ENCODE data around the gene DNHD1. TPM values are rescaled to one million over a fixed set of nuclear protein-coding genes. Genes with fewer than 3 reads are reported as not detected.
A peak's percentile ranks its signal among the peaks of the same experiment; 100 is the strongest.

DNHD1 gene
- total and polyA plus RNA-seq, 9 of the 15 experiments (the other 6 are each of a cell fraction or from before 2014, with no cell fraction given): 0.82 to 9.7 (median 3.8) TPM

DNA sequence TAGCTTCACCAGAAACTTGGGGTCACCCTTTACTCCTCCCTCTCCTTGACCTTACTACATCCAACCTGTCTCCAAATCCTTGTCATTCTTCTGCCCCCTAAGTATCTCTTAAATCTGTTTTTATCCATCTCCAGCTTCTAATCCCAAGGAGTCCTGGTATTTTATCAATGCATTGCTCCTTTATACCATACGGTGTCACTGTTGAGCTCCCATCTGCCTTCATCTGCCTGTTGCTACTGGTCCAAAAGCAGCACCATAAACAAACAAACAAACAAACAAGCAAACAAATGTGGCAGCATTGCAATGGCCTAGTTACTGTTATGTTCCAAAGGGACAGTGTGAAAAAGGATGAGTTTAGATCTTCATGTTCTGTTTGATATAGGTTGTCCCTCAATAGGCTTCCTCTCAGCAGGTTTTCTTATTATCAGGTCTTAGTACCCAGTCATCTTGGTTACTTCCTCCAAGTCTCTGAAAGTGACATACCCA lies 34.2 kb downstream of the DNHD1 start (continued):
- TF ChIP-seq SRSF7 (optimal IDR thresholded peaks at IDR 0.05; ENCODE audit: low read depth, low read length): no peak
- no peak for TF ChIP-seq NUFIP1 (IDR thresholded peaks at IDR 0.05; ENCODE audit: partially characterized antibody)
- TF ChIP-seq, protein P1, sequence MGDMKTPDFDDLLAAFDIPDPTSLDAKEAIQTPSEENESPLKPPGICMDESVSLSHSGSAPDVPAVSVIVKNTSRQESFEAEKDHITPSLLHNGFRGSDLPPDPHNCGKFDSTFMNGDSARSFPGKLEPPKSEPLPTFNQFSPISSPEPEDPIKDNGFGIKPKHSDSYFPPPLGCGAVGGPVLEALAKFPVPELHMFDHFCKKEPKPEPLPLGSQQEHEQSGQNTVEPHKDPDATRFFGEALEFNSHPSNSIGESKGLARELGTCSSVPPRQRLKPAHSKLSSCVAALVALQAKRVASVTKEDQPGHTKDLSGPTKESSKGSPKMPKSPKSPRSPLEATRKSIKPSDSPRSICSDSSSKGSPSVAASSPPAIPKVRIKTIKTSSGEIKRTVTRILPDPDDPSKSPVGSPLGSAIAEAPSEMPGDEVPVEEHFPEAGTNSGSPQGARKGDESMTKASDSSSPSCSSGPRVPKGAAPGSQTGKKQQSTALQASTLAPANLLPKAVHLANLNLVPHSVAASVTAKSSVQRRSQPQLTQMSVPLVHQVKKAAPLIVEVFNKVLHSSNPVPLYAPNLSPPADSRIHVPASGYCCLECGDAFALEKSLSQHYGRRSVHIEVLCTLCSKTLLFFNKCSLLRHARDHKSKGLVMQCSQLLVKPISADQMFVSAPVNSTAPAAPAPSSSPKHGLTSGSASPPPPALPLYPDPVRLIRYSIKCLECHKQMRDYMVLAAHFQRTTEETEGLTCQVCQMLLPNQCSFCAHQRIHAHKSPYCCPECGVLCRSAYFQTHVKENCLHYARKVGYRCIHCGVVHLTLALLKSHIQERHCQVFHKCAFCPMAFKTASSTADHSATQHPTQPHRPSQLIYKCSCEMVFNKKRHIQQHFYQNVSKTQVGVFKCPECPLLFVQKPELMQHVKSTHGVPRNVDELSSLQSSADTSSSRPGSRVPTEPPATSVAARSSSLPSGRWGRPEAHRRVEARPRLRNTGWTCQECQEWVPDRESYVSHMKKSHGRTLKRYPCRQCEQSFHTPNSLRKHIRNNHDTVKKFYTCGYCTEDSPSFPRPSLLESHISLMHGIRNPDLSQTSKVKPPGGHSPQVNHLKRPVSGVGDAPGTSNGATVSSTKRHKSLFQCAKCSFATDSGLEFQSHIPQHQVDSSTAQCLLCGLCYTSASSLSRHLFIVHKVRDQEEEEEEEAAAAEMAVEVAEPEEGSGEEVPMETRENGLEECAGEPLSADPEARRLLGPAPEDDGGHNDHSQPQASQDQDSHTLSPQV (IDR thresholded peaks at IDR 0.05): no peak
- no peak for TF ChIP-seq ZMIZ1 (IDR thresholded peaks at IDR 0.05; ENCODE audit: low read depth in 2 of 2, low read length in 2 of 2)
- TF ChIP-seq SMARCA5 (IDR thresholded peaks at IDR 0.05): no peak
- TF ChIP-seq ZNF239 (CRISPR knock-in tag; IDR thresholded peaks at IDR 0.05): no peak
- no peak for TF ChIP-seq SETDB1 (IDR thresholded peaks at IDR 0.05; ENCODE audit: low read length)
- TF ChIP-seq POLR2G (IDR thresholded peaks at IDR 0.05; ENCODE audit: low read depth, low read length): no peak
- no peak for TF ChIP-seq ZNF586 (CRISPR knock-in tag; conservative IDR thresholded peaks at IDR 0.05)
- no peak for TF ChIP-seq RUNX1 (IDR thresholded peaks at IDR 0.05; ENCODE audit: low read depth)
- no peak for TF ChIP-seq IFI16 (CRISPR knock-in tag; IDR thresholded peaks at IDR 0.05)
- TF ChIP-seq BCLAF1 (IDR thresholded peaks at IDR 0.05; ENCODE audit: borderline replicate concordance in 1 of 2, control insufficient read depth in 1 of 2, low read depth in 2 of 2, low read length in 1 of 2): no peak
- no peak for TF ChIP-seq ZNF121 (CRISPR knock-in tag; conservative IDR thresholded peaks at IDR 0.05)
- peak; percentile 51; the same call in 1 of the 2 replicates for TF ChIP-seq DPF2 (IDR thresholded peaks at IDR 0.05)
- TF ChIP-seq FOXK1 (CRISPR knock-in tag; IDR thresholded peaks at IDR 0.05; ENCODE audit: borderline replicate concordance): no peak
- TF ChIP-seq ZNF134 (CRISPR knock-in tag; conservative IDR thresholded peaks at IDR 0.05): no peak
- TF ChIP-seq, protein P2, sequence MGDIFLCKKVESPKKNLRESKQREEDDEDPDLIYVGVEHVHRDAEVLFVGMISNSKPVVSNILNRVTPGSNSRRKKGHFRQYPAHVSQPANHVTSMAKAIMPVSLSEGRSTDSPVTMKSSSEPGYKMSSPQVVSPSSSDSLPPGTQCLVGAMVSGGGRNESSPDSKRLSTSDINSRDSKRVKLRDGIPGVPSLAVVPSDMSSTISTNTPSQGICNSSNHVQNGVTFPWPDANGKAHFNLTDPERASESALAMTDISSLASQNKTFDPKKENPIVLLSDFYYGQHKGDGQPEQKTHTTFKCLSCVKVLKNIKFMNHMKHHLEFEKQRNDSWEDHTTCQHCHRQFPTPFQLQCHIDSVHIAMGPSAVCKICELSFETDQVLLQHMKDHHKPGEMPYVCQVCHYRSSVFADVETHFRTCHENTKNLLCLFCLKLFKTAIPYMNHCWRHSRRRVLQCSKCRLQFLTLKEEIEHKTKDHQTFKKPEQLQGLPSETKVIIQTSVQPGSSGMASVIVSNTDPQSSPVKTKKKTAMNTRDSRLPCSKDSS (IDR thresholded peaks at IDR 0.05; ENCODE audit: low read depth, partially characterized antibody): no peak
